GM19324 (cell line): ENCODE data around the gene MTCL1.
"Not testable (repeated sequence)": the region's sequence is repeated elsewhere in the genome, so short reads cannot be mapped to it uniquely, and the experiment has no call there.

Experiments used
- ATAC-seq: cut with Tn5 transposase; IDR thresholded peaks from one replicate; pipeline ENCODE4 v1.9.1; 2021; ENCODE audit warnings: mild to moderate bottlenecking, moderate library complexity; ENCODE audit not compliant: unreplicated experiment, low FRiP score

The MTCL1 gene

DNA sequence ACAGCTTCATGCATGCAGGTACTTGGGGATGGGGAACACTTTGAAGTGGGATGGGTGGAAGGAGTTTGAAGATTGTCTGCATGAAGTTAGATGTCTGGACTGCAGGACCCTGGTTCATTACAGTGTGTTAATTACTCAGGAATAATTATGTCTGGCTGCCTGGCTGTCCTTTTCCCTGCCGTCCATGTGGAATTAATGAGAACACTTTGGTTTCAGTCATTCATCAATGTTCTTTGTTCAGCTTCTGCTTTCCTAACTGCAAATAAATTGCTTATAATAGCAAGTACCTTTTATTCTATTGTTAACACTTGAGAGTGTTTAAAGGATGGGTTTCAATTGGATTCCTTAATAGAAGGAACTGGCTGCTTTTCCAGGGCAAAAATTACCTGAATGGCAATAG, 35.8 kb downstream of the MTCL1 start:
- no peak for ATAC-seq

DNA sequence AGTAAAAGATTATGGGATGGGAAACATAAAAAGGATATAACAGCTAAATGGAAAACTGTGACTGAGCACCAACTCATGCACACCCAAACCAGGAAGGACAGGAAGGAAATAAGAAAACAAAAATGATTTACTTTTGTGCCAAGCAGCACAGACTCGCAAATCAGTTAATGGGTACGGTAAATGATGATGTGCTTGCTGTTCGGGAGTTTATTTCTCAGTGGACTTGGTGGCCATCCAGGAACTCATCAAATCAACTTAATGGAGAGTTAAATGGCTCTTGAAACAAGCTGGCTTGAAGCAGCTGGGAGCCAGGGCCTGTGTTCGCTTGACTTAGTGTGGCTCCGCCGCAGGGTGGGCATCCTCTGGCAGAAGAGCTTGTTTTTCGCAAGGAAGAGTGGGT, 36.2 kb downstream of the MTCL1 start:
- no peak for ATAC-seq

DNA sequence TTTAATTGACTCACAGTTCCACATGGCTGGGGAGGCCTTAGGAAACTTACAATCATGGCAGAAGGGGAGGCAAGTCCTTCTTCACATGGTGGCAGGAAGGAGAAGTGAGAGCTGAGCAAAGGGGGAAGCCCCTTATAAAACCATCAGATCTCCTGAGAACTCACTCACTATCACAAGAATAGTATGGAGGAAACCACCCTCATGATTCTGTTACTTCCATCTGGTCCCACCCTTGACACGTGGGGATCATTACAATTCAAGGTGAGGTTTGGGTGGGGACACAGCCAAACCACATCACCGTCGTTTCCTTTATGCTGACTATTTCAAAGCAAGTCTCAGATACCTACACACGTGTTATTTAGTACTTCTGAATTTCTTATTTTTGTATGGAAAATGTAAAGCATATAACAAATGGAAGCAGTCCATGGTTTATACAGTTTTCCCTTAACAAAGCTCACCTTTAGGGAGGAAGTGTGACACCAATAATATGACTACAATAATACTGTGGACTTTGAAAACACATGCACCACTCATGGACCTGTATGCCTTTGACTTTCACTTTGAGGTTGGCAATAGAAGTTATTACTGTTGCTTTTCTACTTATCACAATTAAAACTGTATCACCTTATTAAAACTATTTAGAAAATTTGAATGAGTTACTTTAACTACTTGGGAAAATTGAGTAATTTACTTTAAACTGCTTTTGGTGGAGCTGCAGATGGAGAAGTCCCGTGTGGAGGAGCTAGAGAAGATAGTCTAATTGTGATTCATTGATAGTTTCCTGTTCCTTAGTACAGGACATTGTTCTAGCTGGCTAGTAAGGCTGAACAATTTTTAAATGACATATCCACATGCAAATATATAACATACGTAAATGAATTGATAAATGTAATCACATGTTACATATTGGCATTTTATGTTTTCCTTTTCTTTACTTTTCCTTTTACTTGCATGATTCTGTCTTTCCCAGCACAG, 37.3 kb downstream of the MTCL1 start:
- ATAC-seq = no peak

DNA sequence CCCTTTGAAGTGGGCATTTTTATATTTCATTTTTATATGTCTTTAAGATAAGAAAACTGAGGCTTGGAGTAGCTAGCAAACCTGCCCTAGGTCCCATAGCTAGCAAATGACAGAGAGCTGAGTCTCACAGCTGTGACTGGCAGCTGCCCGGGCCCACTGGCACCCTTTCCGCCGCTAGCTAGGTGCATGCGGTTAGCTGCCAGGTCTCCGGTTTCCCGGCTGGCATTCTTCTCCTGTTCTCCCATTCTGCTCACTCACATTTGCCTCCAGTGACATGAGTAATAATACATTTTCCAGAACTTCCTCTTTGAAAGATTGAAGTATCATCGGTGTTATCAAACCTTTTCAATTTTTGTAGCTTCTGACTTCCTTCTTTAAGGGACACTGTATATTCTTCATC, 38.7 kb downstream of the MTCL1 start:
- no peak for ATAC-seq

DNA sequence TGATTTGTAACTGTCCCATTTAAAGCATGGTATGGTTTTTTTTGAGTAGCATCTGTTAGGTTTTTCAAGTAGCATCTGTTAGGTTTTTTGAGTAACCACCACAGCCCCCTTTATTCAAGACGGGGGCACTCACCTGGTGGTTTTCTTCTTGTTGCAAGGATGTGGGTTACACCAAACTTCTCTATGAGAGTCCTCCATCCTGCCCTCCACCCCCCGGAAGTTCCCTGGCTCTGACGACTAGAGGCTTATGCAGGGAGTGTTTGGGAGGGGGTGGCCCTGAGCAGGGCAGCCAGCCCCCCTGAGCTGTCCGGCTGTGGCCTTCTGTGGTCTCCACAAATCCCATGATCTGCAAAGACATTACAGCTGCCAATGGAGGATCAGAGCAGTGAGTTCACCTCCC, 39.3 kb downstream of the MTCL1 start:
- ATAC-seq = no peak

DNA sequence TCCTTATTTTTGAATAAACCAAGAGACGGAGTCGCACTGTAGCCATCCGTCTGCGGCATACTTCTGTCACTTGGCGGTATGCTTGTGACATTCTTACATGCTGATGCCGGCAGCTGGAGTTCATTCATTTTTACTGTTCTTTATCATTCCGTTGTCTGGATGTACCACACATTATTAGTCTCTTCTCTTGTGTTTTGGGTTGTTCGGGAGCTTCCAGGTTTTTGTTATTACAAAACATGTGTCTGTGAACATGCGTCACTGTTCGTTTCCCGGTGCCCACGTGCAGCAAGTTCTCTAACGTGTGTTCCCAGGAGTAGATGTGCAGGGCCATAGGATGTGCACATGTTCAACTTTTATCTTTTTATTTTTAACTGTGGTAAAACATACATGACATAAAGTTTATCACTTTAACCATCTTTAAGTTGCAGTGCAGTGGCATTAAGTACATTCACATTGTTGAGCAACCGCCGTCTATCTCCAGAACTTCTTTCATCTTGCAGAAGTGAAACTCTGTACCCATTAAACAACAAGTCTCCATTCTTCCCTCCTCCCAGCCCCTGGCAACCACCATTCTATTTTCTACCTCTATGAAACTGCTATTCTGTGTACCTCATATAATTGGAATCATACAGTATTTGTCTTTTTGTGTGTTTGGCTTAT, 40.1 kb downstream of the MTCL1 start:
- no peak for ATAC-seq

DNA sequence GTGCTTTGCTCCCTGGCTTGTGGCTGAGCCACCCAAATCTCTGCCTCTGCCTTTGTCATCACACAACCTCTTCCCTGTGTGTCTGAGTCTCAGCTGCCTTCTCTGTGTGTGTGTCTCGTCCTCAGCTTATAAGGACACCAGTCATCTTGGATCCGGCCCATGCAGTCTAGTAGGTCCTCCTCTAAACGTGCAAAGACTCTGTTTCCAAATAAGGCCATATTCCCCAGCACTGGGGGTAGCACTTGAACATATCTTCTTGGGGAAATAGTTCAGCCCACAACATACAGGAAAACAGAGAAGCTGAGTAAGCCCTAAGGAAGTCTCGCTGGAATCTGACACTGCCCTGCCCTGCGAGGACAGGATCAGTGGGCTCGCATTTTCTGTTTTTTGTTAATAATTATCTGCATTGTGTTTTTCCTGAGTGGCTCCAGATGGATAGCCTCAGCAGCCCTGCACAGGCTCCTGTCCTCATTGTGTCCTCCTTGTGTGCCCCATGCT, 42.1 kb downstream of the MTCL1 start:
- no peak for ATAC-seq

DNA sequence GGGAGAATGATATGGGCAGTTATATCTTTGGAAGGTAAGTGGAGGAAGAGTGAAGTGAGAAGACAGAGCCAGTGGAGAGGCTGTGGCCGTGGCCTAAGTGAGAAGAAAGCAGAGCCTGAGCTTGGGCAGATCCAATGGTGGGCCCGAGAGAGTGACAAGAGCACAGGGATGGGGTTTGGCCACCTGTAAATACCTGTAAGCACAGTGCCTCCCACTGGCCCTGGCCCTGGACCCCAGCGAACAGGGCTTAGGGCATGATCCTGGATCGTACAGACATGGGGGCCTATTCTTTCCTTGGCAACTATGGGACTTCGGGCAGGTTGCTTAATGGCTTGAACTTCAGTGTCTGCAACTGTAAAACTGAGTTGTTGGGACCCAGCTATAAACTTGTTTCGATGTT, 44.1 kb downstream of the MTCL1 start:
- no peak for ATAC-seq

DNA sequence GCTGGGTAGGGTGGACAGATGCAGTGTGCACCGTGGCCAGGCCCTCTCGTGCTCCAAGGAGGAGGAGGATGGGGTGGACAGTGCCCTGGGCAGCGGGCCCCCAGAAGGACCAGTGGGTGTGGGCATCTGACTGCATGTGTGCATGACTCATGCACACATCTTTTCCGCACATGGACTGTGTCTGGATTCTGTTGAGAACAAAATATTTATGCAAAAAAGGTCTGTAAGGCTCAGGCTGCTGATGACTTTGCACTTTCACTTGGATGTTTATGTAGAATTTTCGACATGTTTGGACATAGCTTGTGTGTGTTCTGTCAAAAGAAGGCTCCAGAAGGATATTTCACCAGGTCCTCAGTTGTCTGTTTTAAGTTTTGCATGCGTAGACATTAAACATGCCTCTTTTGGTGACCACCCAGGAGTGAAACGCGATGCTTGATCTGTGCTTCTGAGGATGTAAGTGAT, 45.6 kb downstream of the MTCL1 start:
- ATAC-seq = no peak

DNA sequence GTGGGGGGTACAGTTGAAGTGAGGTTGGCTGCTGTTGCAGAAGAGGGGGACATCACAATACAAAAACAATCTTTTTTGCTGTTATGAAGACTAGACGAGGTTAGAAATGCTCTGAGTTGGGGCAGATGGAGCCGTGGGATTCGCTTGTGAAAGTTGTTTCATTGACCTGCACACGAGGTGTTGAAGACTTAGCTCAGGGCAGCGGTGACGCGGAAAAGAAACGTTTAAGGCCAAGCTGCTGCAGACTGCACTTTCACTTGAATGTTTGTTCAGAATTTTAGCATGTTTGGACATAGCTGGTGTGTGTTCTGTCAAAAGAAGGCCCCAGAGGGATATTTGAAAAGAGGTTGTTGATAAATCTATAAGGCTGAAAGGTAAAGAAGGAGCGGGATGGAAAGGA, 46.3 kb downstream of the MTCL1 start:
- no peak for ATAC-seq

DNA sequence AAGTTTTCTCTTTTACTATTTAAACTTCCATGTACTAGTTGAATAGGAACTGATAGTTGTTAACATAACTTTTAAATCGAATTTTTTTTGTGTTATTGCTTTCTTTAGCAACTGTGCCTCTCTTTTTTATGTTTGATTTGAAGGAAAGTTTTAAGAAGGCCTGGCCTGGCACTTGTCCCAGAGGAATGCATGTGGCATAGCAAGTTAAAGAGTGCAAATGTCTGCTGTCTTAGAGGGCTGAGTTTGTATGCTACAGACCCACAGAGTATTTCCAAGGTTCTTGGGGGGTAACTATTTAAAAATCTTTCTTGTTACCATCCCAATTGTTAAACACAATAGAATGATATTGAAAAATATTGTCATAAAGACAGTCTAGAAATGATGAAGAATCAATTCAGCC, 47.0 kb downstream of the MTCL1 start:
- ATAC-seq = no peak

DNA sequence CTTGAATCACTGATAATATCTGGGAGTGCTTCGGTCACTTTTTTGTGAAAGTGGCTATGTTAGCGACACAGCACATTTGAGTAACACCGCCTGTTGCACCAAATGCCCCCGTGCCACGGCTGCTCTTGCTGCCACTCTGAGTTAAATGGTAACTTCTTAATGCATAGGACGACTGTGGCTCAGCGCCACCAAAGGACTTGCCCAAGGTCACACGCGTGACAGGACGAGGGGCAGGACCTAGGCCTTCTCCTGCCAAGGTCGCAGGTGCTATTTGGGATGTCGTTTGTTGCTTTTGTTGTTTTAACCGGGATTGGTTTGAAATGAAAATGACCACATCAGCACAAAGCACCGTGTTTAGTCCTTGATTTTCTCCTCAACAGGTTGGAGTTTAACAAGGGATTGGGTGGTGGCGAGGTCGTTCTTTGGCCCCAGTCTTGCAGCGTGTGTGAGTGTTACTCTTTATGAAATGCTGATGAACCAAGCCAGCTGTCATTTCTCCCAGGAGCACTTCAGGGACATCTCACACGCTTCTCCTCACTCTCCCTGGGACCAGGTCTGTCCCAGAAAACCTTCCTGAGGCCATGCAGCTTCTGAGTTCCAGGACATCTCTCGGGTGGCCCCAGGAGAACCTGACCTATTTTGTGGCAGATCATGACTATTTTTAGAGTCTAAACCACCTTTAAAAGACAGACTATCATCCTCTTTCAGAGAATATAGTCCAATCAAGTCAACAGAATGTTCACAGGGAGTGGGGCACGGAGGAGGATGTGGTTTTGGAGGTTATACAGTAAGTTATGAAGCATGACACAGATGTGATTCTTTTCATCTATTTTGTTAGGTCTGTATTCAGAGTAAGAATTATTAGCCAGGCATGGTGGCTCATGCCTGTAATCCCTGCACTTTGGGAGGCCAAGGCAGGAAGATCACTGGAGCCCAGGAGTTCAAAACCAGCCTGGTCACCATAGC, 49.9 kb downstream of the MTCL1 start:
- no peak for ATAC-seq

DNA sequence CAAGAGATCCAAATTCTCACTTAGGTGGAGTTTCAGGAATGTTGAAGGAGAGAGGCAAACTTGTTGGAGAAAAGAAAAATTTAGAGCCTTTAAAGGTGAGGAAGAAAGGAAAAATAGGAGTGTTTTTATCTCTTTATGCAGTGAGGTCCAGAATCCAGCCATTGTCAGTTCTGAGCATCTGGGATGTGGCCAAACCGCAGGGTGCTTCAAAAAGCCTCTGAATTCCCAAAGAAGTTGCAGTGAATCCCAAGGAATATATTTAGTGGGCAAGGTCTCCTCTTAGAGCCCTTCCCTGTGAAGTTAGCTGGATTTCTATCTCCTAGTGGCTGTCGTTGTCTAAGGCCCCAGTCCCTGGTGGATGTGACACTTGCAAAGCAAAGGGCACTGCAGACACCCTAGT, 51.2 kb downstream of the MTCL1 start:
- ATAC-seq = no peak

DNA sequence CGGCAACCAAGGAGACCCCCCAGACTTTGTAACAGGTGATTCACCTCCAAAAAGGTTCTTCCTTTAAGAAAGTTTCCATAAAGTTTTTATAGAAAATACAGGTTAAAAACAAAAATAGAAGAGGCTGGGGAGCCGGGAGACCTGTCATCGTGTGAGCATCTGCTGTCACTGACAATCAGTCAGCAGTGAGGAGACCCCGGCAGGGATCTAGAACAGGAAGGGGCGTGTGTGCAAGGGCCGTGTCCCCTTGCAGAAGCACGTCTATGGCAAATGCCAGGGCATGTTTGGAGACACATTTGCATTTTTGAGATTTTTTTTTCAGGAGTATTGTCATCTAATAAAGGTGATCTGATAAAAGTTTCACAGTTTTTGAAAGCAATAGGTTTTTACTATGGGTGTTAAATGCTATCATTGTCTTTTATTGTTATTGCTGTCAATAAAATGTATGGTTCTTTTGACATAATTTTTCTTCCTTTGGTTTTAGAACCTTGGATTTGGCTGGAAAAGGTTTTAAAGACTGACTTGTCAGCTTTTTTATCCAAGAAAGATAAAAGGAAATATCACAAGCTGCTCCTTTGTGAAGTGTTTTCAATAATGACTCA, 52.1 kb downstream of the MTCL1 start:
- ATAC-seq = no peak

DNA sequence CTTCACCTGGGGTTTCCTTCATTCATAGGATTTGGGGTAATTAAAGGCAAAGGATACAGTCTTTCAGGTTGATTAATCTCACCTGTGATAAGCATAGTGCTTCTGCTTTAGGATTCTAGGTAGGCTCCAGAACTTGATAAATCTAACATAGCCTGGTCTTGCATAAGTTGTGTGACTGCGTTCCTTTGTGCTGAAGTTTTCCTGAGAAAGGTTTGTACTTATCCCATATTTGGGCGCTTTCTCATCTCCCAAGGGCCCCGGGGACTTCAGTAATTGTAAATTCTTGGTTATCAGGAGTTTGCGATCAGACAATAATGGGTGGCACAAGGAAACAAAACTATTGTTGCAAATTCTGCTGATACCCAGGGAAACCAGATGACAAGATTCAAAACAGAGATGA, 53.1 kb downstream of the MTCL1 start:
- ATAC-seq = no peak

DNA sequence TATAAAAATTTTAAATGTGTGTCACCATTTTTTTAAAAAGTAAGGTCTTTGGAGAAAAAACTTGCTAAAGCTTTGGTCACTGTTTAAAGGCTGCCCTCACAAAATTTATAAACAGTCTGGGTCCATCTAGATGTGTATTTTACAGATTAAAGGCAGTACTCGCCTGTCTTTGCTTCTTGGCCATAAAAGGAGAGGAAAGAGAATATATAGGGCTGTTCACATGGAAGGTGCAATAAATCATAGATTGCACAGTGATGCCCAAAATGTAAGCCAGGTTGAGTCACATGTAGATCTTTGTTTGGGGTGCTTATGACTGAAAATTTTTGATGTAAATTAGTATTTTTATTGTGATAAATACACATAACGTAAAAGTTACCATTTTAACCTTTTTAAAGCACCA, 55.6 kb downstream of the MTCL1 start:
- no peak for ATAC-seq

DNA sequence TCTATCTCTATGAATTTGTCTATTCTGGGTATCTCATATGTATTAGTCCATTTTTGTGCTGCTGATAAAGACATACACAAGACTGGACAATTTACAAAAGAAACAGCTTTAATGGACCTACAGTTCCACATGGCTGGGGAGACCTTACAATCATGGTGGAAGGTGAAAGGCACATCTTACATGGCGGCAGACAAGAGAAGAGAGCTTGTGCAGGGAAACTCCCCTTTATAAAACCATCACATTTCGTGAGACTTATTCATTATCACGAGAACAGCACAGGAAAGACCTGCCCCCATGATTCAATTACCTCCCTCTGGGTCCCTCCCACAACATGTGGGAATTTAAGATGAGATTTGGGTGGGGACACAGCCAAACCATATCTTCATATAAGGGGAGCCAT, 56.2 kb downstream of the MTCL1 start:
- ATAC-seq = not testable (repeated sequence)

DNA sequence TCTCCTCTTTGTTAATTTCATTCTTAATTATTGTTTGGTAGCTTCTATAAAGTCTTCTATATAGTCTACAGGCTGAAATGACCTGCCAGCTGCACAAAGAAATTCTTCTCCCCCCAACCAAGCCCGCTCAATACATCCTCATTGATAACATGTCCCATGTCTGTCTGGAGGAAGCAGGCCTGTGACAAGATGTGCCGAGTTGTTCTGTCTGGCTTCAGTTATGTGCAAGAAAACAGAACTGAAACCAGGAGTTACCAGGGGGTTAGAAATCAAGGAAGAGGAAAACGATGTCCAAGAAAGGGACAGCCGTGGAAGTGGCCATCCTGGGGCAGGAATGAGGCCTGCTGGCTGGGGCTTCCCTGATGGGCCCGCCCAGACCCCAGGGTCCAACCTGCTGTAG, 57.6 kb downstream of the MTCL1 start:
- no peak for ATAC-seq

DNA sequence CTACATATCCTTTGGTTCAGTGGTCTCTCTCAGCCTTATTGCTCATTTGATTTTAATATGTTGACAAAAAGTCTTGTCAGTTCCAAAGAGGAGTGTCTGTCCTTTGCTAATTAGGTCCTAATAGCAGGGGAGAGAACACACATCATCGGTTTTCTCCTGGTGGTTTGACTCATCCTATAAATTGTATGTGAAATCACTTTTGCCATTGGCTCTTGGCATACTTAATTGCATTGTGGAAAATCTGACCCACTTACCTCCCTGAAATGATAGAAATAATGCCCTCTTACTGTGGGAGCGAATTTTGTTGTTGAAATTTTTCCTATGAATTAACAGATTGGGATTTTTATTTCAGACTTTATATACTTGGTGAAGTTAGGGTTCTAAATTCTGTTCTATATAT, 58.3 kb downstream of the MTCL1 start:
- no peak for ATAC-seq

DNA sequence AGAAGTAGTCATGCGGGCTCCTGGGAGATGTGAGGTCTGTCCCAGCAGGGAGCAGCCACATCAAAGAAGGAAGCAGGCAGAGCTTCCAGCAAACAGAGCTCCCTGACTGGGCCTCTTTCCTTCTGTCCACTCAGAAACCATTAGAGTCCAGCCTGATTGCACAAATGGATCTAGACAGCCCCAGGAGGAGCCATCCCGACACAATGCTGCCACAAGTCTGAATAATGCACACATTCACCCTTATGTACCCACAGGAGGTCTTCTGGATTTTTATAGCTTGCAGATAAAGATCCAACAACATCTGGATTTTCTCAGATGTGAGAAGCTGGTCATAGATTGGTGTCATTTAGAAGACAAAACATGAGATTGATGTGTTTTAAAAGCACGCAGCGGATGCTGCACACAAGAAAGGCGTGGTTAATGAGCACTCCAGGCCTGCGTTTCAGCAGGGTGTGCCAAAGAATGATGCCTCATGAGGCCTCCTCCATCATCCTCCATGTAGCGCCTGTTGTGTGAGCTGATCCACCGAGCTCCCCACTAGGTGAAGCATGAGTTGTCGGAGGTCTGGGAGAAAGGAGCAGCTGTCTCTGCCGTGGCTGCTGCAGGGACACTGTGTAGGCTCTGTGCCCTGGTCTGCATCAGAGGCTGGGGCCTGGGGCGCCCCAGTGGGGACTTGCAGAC, 60.6 kb downstream of the MTCL1 start:
- ATAC-seq = no peak
